NK-92 (cell line): ENCODE measurements around the gene CIBAR2.

Experiments used
- DNase-seq: peaks from one replicate; lab custom pipeline; 2025; ENCODE audit not compliant: unreplicated experiment; lab: John Stamatoyannopoulos, UW

CIBAR2 gene

GRCh38 chr16:85083051-85083639 is 29.1 kb downstream of the CIBAR2 start:
- no peak for DNase-seq

DNA sequence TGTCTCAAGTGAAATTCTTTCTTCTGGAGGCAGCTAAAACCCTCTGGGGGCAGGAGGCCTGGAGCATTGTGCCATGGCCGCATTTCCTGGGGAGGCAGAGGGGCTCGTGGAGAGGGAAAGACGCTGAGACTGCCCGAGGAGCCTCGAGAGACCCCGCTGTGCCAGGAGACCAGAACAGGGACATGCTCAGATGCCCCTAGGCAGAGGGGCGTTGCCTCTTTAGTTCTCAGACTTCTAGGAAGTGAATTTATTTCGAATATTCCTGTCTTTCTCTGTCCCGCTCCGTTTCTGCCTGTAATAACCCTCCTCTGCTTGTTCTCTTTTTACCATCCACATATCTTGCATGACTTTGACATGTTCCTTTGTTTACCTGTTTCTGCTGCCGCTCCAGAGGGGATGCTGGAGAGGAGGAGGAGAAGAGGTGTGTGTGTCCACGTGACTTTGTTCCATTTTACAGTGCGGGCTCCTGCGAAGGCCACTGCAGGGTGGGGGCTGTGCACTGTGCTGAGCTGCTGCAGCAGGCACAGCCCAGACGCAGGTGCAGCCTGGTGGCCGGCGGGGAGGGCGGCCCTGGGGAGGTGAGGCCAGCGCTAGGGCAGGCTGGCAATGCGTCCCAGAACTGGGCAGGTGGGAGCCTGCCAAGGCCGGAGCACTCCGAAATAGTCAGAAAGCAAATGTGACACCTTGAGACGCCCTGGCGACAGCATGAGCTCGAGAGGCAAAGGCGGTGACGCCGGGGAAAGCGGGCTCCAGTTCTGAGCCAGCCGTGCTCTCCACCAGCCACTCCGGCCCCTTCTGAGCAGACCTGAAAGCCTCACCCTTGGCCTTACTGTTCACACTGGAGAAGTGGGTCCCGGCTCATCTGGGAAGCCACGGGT is 29.9 kb downstream of the CIBAR2 start:
- DNase-seq: no peak

DNA sequence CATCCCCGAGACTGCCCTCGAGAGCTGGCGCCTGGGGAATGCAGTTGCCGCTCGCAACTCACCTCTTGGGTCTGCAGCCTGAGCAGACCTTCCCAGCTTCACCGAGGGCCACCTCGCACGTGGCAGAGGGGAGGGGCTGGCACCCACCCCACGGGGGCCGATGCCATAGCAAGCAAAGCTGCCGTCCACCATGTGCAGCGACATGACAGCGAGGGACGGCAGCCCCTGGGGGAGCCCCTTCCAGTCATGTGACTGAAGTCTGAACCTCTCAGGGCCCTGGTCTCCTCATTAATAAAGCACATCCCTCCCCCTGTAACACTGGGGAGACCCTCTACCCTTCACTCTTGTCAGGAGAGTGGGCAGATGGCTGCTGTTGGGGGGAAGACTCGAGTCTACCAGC is 30.5 kb downstream of the CIBAR2 start:
- no peak for DNase-seq

GRCh38 chr16:85081038-85081437 is 31.2 kb downstream of the CIBAR2 start:
- DNase-seq: no peak

GRCh38 chr16:85079785-85080570 is 32.3 kb downstream of the CIBAR2 start:
- no peak for DNase-seq

GRCh38 chr16:85078952-85079351 is 33.3 kb downstream of the CIBAR2 start:
- DNase-seq: no peak

- DNase-seq: no peak
Measured at GRCh38 chr16:85078226-85078625, 34.0 kb downstream of the CIBAR2 start.

DNA sequence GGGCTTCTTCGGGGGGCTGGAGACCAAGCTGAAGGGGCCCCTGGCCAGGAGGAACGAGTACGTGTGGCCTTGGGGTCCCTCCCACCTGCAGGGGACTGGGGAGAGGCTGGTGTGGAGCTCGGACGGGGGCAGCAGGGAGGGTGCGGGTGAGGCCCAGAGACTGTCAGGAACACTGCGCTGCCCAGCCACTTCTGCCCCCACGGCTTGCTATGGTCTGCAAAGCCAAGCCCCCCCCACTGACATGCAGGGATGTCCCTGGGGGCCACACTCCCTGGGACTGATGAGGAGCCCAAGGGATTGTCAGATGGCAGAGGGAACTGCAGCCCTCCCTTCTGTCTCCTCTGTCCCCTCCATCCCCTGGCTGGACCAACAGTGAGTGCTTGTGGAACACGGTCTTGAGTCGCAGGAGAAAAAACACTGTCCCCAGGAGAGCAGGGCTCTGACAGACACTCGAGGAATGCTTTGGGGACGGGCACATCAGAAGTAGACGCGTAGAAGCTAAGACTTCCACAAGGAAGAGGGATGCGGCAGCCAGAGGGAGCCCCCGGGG is 34.6 kb downstream of the CIBAR2 start:
- no peak for DNase-seq

DNA sequence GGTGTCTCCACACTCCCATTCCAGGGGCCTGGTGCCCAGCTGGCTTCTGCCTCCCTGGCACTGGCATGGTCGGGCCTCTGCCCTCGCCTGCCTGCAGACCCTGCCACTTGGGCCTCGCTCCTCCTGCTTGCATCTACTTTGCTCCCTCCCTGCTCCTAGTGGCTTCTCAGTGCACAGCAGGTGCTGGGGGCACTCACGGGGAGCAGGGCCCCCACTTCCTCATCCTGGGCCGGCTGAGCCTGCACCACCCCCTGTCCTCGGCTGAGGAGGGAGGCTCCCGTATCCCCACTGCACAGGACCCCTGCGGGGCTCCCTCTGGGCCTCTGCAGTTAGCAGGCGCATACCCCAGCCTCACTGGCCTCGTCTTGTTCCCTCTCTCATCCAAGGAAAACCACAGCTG is 35.2 kb downstream of the CIBAR2 start:
- DNase-seq: no peak

DNA sequence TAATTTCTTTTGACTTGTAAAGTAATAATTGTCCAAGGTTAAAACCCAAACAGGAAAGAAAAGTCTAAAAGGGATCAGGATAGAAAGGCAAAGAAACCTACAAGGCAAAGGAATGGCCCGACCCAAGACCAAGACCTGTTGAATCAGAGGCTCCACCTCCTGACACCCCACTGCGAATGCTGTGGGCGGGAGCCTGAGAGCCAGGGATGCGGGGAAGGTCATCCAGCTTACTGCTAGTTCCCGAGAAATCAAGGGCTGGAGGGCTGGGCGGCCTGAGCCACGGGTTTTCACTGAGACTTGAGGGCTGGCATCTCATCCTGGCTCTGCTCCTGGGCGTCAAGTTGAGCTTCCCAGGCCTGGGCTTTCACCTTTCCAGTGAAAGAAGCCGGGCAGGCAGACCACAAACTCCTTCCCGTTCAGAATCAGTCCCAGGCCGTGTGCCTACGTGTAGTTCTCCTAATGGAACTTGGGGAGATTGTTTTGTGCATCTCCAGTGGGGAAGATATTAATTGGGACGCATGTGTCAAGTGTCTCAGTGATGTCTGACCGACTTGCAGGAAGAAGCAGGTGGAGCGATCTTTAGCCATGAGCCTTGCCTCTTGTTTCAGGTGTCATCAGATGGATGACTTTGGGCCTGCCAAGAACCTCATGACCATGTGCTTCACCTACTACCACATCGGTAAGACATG is 36.9 kb downstream of the CIBAR2 start:
- no peak for DNase-seq

GRCh38 chr16:85074225-85074914 is 37.9 kb downstream of the CIBAR2 start:
- no peak for DNase-seq

GRCh38 chr16:85072947-85073346 is 39.3 kb downstream of the CIBAR2 start:
- DNase-seq: no peak

DNA sequence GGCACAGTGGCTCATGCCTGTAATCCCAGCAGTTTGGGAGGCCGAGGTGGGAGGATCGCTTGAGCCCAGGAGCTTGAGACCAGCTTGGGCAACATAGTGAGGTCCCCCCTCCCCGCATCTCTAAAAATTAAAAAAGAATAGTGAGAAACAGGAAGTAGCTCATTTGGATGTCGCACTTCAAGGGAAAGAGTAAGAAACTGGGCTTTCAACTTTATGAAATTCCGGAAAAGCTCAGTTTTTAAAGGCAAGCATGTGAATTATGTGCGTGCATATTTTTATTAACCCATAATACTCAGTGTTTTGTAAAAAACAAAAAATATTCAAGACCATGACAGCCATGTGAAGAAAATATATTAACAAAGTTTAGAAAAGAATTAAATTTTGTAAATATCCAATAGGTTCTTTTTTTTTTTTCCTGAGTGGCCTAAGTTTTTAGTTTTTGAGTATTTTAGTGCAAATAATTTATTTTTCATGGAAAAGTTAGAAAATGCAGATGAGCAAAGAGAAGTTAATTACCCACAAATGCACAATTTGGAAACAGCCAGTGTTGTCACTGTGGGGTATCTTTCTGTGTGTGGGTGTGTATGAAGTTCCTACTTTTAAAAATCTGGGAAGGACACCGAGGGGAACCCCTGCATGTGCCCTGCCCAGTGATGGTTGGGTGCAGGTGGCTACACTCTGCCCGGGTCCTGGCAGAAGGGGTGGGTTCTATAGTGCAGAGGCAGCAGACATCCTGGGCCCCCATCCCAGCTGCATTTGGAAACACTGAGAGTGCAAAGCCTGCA is 40.0 kb downstream of the CIBAR2 start:
- no peak for DNase-seq

DNA sequence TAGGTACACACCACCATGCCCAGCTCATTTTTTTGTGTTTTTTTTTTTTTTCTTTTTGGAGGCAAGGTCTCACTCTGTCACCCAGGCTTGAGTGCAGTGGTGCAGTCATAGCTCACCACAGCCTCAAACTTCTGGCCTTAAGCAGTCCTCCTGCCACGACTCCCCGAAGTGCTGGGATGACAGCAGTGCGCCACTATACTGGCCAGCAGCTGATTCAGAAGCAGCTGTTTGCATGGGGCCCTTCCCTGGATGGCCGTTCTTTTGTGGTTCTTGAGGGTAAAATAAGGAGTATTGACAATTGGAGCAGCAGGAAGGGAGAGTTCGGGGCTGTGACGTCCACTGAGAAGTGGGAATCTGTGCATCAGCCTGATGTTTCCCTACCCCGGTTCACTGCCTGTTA is 43.1 kb downstream of the CIBAR2 start:
- no peak for DNase-seq

GRCh38 chr16:85068746-85069145 is 43.5 kb downstream of the CIBAR2 start:
- no peak for DNase-seq

DNA sequence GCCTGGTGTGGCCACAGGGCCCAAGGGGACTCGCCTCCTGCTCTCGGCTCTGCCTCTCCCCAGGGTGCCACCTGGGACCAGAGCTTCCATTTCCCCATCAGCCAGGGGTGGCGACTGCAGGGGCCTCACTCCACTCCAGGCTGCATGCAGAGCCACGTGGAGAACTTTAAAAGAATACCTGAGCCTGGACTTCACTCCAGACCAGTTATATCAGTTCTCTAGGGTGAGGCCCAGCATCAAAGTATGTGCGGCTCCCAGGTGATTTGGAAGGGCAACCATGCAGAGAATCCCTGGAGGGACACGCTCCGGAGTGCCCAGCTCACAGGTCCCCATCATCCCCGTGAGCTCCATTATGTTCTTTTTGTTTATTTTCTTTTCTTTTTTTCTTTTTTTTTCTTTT is 44.8 kb downstream of the CIBAR2 start:
- no peak for DNase-seq

DNA sequence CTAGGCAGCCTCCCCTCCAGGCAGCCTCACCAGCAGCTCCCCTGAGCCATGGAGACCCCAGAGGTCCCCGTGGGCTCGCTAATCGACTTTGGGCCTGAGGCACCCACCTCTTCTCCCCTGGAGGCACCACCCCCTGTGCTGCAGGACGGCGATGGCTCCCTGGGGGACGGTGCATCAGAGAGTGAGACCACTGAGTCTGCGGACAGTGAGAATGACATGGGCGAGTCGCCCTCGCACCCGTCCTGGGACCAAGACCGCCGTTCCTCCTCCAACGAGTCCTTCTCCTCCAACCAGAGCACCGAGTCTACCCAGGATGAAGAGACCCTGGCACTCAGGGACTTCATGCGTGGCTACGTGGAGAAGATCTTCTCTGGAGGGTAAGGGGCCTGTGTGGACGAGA is 45.2 kb downstream of the CIBAR2 start:
- no peak for DNase-seq

GRCh38 chr16:85066346-85066885 is 45.9 kb downstream of the CIBAR2 start:
- DNase-seq: no peak

GRCh38 chr16:85065099-85065498 is 47.2 kb downstream of the CIBAR2 start:
- no peak for DNase-seq
